Measurements from ENCODE around the gene IRF2BP1.

The IRF2BP1 gene

DNA sequence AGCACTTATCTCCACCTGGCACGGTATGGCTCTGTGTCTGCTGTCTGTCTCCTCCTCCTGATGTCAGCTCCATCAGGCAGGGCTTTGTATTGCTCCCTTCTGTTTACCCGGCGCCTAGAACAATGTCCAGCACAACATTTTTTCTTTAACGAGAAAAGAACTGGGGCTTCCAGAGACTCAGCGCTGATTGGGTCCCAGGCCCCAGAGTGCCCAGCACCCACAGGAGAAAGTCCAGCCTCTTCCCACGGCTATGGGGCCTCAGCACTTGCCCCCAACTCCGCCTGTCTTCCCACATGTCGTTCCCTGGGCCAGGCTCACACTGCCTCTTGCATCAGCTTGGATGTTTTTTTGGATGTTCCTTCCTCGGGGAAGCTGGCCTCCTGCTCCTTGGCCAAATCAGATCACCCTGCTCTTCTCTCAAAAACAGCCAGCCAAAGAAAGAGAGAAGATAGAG is 9.6 kb upstream of the IRF2BP1 start:
- Mint-ChIP-seq H3K27ac (peak overlapping the region; percentile 60), H3K4me1 (peaks cover 40% of the 10 kb centered on the region), H3K9me3 (no peaks in the 10 kb centered on the region), H3K4me3 (no peak overlapping the region), H3K27me3 (no peaks in the 10 kb centered on the region), H3K36me3 (peaks cover 26% of the 10 kb centered on the region)
- ATAC-seq: no peak

DNA sequence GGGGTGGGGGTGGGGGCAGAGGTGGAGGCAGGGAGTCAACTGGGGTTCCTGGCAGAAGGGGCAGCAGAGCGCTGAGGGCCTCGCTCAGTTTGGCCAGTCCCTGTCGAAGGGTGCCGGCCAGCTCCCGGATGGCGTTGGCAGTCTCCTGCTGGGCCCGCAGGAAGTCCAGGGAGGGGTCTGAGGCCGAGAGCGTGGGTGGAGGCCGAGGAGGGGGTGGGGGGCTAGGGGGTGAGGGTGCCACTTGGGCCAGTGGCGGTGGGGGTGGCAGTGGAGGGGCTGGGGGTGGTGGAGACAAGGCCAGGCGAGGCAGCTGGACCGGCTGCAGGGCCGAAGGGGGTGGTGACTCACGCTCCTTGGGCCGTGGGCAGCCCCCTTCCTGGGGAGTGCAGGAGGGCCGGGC is 4.9 kb upstream of the IRF2BP1 start:
- H3K27me3 Mint-ChIP-seq: no peaks in the 10 kb centered on the region
- peaks cover 20% of the 10 kb centered on the region for H3K36me3 Mint-ChIP-seq
- H3K9me3 Mint-ChIP-seq: no peaks in the 10 kb centered on the region
- no peak overlapping the region for H3K27ac Mint-ChIP-seq
- H3K4me1 Mint-ChIP-seq: peaks cover 33% of the 10 kb centered on the region
- H3K4me3 Mint-ChIP-seq: no peak overlapping the region
- ATAC-seq: no peak

DNA sequence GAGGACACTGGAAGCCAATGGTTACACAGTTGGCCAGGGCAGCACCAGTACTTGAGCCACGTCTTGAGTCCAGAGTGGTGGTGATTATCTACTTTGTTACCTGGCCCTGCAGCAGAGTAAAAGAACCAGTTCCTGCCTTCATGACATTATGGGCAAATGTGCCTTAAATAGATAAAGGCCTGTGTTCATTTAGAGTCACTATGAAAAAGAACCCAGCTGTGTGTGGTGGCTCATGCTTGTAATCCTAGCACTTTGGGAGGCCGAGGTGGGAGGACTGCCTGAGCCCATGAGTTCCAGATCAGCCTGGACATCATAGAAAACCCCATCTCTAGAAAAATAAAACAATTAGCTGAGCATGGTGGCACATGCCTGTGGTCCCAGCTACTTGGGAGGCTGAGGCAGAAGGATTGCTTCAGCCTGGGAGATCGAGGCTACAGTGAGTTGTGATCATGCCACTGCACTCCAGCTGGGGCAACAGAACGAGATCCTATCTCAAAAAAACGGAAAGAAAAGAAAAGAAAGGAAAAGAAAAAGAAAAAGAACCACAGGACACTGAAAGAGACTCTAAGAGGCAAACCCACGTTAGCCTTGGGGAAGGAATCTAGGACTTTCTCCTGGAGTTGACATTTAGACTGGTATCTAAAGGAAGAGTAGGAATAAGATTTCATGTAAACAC is 3.4 kb upstream of the IRF2BP1 start:
- peaks cover 10% of the 10 kb centered on the region for H3K36me3 Mint-ChIP-seq
- no peaks in the 10 kb centered on the region for H3K9me3 Mint-ChIP-seq
- H3K27ac Mint-ChIP-seq: no peak overlapping the region
- H3K27me3 Mint-ChIP-seq: no peaks in the 10 kb centered on the region
- H3K4me3 Mint-ChIP-seq: no peak overlapping the region
- no peak for ATAC-seq
- H3K4me1 Mint-ChIP-seq: peaks cover 23% of the 10 kb centered on the region

DNA sequence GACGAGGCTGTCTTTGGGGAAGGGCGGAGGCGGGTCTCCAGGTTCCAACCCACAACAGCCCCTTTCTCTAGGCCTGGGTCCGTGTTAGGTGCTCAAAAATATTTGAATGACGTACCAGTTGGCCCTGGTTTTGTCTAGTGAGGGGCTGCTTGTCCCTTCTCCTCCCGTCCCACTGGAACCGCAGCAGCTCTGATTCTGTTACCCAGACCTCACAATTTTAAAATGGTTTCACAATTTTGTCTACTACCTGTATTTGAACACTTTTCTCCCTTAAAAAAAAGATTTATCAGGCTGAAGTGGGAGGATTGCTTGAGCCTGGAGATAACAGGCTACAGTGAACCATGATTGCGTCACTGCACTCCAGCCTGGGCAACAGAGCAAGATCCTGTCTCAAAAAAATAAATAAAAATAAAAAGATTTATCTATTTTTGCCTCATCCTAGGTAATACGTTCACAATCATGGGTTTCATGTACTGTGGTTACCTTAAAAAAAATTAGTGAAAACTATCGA is 1.3 kb upstream of the IRF2BP1 start:
- Mint-ChIP-seq H3K27ac (peak overlapping the region; percentile 84), H3K36me3 (peaks cover 16% of the 10 kb centered on the region), H3K27me3 (no peaks in the 10 kb centered on the region), H3K4me3 (peak overlapping the region; percentile 95), H3K4me1 (peaks cover 26% of the 10 kb centered on the region), H3K9me3 (no peaks in the 10 kb centered on the region)
- ATAC-seq: no peak

DNA sequence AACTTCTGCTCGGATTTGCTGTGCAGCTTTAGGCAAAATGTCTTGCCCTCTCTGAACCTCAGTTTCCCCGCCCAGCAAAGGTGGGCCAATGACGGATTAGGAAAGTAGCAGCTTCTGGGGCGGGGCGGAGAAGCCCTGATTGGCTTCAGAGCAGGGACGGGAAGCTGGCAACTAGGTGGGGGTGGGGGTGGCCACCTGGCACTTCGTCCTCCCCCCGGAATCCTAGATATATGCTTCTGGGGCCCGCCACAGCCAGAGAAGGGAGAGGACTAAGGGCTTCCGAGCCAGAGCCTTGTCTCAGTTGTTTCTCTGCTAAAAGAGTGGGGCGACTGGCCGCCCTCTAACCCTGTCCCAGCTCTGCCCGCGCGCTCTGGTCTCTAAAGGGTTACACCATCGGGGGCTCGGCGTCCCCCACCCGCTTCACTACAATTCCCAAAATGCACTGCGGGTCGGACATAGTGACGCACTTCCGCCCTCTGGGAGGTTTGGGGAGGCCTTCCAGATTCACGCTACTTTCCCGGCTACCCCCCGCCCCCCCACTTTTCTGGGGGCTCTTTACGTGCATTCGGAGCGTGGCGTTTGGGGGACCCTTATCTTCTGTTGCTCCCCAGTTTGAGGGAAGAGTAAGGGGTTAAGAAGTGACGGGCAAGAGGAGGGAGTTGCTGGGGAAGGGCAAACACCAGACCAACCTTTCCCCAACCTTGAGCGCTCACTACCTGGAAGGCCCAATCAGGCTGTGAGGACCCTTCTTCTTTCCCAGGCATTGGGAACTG is 672 bp upstream of the IRF2BP1 start:
- Mint-ChIP-seq H3K27me3 (peaks cover 5% of the 10 kb centered on the region), H3K36me3 (peaks cover 20% of the 10 kb centered on the region), H3K4me1 (peaks cover 32% of the 10 kb centered on the region), H3K9me3 (no peaks in the 10 kb centered on the region), H3K27ac (peak overlapping the region; percentile 84), H3K4me3 (peak overlapping the region; percentile 95)
- peak; percentile 88 for ATAC-seq

DNA sequence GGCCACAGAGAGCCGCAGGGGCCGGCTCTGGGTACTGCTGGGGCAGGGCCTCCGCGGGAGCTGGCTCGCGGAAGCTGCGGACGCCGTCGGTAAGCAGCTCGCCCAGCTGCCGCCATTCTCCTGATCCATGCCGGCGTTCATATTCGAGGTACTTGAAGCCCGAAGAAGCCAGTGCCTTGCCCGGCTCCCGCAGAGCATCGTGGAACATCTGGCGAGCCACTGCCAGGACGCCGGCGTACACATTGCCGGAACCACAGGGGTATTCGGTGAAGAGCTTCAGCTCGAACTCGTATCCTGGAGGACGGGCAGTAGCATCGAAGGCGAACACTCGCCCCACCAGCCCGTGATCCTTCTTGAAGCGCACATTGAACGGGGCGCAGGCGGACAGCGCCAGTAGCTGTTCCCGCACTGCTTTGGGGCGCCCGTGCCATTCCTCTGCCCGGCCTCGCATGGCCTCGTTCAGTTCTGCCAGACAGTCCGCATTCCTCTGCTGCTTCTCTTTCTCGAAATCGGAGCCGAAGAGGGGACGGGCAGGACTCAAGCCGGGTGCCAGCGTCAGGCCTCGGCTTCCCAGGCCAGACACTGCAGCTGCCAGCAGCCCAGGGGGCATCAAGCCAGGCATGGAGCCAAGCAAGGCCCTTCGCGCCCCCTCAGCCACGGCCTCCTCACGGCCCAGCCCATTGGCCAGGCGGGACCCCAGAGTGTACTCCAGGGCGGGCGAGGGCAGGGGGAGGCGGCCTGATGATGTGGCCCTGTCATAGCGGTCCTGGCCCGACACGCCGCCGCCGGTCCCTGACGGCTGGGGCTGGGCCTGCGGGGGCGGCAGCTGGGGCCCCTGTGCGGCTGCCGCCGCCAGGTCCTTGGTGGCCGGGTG is 1.0 kb downstream of the IRF2BP1 start:
- Mint-ChIP-seq H3K36me3 (peaks cover 20% of the 10 kb centered on the region), H3K4me1 (peaks cover 37% of the 10 kb centered on the region), H3K27me3 (peaks cover 17% of the 10 kb centered on the region), H3K9me3 (no peaks in the 10 kb centered on the region), H3K4me3 (peak overlapping the region; percentile 41), H3K27ac (no peak overlapping the region)
- ATAC-seq: peak; percentile 1

DNA sequence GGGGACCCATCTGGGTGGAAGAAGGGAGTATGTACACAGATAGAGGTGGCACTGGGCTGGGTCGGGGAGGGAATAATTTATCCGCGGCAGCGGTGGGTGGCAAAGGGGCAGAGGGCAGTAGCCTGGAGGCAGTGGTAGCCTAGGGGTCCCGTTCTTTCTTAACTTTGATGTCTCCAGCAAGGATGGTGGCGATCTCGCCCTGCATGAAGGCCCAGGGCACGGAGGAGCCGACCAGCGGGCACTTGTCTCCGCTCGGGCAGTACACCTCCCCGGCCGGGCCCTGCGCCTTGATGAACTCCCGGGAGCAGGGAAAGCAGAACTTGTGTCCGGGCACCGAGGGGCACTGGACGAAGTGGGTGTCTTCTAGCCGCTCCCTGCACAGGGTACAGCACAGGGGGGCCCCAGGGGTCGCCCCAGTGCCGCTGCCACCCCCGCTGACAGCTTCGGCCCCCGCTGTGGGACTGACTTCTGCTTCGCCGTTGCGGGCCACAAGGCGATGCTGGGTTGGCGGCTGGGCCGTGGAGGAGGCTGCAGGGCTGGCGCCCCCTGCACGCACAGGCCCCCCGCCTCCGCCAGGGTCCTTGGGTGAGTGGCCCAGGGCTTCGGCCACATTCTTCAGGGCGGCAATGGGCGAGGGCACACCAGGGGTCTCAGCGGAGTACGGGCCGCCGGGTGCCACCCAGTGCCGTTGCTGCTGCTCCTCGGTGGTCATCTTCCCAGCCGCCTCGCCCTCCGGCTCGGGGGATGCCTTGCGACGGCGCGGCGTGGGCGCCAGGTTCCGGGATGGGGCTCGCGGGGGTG is 1.9 kb downstream of the IRF2BP1 start:
- ATAC-seq: no peak
- H3K4me3 Mint-ChIP-seq: peak overlapping the region; percentile 27
- peaks cover 22% of the 10 kb centered on the region for H3K27me3 Mint-ChIP-seq
- H3K36me3 Mint-ChIP-seq: peaks cover 15% of the 10 kb centered on the region
- H3K4me1 Mint-ChIP-seq: peaks cover 37% of the 10 kb centered on the region
- H3K27ac Mint-ChIP-seq: no peak overlapping the region
- no peaks in the 10 kb centered on the region for H3K9me3 Mint-ChIP-seq

DNA sequence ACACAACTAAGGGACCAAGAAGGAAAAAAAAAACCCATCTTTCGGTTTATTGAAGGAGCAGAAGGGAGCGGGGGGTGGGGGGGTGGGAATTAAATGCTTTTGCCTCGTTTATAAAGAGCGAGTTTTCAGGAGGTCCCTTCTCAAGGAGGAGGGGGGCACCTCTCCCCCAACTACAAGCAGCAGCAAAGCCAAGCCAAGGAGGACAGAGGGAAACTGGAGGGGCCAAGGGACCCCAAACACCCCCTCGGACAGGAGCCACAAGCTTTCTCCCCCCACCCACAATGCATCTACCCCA is 2.4 kb downstream of the IRF2BP1 start:
- H3K27me3 Mint-ChIP-seq: peaks cover 27% of the 10 kb centered on the region
- peaks cover 37% of the 10 kb centered on the region for H3K4me1 Mint-ChIP-seq
- peak overlapping the region; percentile 79 for H3K4me3 Mint-ChIP-seq
- H3K36me3 Mint-ChIP-seq: peaks cover 15% of the 10 kb centered on the region
- no peaks in the 10 kb centered on the region for H3K9me3 Mint-ChIP-seq
- peak overlapping the region; percentile 64 for H3K27ac Mint-ChIP-seq
- no peak for ATAC-seq

DNA sequence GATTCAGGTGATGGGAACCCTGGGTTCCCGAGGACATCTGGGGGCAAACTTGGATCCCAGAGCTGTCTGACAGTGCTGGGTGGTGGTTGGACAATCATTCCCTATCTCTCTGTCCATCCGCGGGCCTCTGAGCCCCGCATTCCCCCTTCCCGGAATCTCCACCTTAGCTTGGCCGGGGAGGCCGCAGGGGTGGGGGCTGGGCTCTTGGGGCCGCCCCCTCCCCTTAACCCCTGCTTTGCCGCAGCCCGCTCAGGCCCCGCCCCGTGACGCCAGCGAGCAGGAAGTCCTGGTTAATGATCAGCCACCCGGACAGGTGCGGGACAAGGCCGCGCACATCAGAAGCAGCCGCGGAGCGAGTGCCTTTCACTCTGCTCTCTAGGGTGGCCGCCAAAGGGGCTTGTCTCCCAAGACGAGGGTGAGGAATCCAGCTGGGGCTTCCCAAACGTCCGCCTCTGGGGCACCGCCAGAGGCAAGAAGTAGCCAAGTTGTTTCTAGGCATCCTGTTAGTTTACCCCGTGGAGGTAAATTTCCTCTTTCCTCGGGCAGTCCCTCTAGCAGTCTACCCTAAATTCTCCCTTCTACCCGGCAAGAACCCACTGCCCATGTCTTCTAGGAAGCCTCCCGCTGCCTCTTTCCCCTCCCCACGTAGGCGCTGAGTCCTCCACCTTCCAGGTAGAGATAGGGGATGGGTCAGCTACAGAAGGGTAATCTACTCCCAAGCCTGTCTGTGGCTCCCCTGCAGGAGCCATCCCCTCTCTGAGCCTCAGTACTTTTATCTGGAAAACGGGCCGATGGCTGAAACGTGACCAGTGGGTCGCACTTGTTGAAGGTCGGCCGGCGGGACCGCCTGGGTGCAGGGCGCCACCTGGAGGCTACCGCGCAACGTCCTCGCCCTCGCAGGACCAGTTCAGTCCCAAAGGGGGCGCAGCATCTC is 3.0 kb downstream of the IRF2BP1 start:
- peak overlapping the region; percentile 64 for H3K27ac Mint-ChIP-seq
- no peaks in the 10 kb centered on the region for H3K9me3 Mint-ChIP-seq
- ATAC-seq: peak; percentile 44
- peaks cover 15% of the 10 kb centered on the region for H3K36me3 Mint-ChIP-seq
- peak overlapping the region; percentile 79 for H3K4me3 Mint-ChIP-seq
- H3K4me1 Mint-ChIP-seq: peaks cover 37% of the 10 kb centered on the region
- peaks cover 33% of the 10 kb centered on the region for H3K27me3 Mint-ChIP-seq

DNA sequence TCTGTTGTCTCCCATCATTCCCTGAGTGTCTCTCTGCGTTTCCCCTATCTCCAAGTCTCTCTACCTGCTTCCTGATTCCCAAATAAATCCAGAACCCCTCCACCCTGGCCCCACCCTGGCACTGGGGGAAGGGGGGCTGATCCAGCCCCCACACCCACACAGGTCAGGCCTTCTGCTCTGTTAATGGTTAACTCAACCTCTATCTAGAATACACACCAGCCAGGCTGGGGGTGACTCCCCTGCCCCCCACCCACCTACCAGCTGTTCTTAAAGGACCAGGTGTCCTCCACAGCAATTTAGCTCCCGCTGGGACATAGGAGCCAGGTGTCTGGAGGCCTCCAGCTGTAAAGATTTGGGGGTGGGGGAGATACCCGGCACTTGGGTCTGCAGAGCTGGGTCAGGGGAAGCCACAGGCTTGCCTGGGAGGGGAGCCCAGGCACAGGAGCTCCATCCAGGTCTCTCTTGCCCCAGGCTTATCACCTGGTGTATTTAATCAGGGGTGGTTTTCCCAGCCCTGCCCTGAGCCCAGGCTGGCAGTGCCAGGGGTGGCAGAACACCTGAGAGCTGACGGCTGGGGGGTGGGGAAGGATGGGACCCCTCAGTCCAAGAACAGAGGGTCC is 3.9 kb downstream of the IRF2BP1 start:
- peaks cover 42% of the 10 kb centered on the region for H3K27me3 Mint-ChIP-seq
- H3K36me3 Mint-ChIP-seq: peaks cover 15% of the 10 kb centered on the region
- peak overlapping the region; percentile 38 for H3K4me3 Mint-ChIP-seq
- peak overlapping the region; percentile 0 for H3K27ac Mint-ChIP-seq
- H3K4me1 Mint-ChIP-seq: peaks cover 36% of the 10 kb centered on the region
- ATAC-seq: no peak
- H3K9me3 Mint-ChIP-seq: no peaks in the 10 kb centered on the region

DNA sequence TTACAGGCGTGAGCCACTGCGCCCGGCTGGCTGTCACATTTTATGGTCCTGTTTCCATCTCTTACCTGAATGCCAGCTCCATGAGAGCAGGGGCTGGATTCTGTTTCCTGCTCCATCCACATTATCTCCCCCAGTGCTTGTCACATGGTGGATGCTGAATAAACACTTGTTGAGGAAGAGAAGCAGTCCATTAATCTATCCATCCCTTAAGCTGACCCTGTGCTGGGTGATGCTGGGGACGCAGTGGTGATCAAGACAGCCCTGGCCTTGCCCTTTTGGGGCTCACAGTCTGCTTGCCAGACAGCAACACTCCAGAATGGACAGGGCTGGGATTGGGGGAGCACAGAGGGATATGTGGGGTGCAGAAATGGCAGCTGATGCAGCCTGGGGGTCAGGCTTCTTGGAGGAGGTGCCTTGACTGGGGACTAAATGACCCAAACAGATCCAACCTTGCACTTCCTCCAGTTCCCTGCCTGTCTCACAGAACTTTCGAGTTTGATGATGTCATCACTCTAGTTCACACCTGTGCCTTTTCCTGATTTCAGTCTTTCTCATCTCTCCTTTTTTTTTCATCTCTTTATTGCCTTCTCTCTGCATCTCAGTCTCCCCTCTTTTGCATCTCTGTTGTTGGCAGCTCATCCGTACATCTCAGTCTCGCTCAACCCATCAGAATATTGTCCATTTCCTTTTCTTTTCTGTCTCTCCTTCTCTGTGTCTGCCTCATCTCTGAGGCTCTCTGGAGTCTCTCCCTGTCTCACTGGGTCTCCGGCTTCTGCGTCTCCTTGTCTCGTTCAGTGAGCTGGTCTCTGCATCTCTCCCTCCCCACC is 4.6 kb downstream of the IRF2BP1 start:
- Mint-ChIP-seq H3K27ac (peak overlapping the region; percentile 0), H3K27me3 (peaks cover 49% of the 10 kb centered on the region), H3K4me3 (no peak overlapping the region), H3K36me3 (peaks cover 15% of the 10 kb centered on the region), H3K4me1 (peaks cover 32% of the 10 kb centered on the region), H3K9me3 (no peaks in the 10 kb centered on the region)
- no peak for ATAC-seq

DNA sequence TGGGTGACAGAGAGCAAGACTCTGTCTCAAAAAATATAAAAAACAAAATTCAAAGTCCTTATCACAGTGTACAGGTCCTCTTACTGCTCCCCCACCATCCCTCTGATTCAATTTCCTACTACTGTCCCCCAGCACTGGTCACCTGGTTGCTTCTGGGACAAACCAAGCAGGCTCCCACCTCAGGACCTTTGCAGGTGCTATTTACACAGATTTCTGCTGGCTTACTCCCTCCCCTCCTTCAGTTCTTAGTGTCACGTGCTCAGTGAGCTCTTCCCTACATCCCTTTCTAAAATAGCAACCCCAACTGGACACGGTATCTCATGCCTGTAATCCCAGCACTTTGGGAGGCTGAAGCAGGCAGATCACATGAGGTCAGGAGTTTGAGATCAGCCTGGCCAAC is 6.0 kb downstream of the IRF2BP1 start:
- no peak for ATAC-seq
- Mint-ChIP-seq H3K36me3 (peaks cover 15% of the 10 kb centered on the region), H3K4me1 (peaks cover 34% of the 10 kb centered on the region), H3K4me3 (no peak overlapping the region), H3K27ac (no peak overlapping the region), H3K9me3 (no peaks in the 10 kb centered on the region), H3K27me3 (peaks cover 62% of the 10 kb centered on the region)

DNA sequence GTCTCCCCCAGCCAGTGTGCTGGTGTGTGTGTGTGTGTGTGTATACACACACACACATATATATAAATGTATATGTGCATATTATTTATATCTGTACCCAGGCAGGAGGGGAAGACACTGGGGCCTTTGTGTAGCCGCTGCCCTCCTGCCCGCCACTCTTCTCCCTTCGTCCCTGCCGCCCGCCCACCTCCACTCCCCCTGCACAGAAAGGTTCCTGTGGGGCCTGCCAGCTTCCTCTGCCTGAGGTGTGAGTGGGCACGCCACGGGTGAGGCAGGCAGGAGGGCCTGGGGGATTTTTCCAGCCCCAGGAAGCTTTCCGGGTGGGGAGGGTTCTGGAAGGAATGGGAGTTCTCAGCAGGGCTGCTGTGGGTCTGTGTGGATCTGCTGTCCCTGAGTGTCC is 6.9 kb downstream of the IRF2BP1 start:
- H3K4me3 Mint-ChIP-seq: no peak overlapping the region
- peaks cover 15% of the 10 kb centered on the region for H3K36me3 Mint-ChIP-seq
- ATAC-seq: no peak
- peaks cover 34% of the 10 kb centered on the region for H3K4me1 Mint-ChIP-seq
- no peak overlapping the region for H3K27ac Mint-ChIP-seq
- no peaks in the 10 kb centered on the region for H3K9me3 Mint-ChIP-seq
- peaks cover 71% of the 10 kb centered on the region for H3K27me3 Mint-ChIP-seq
